CD4-positive, alpha-beta T cell treated with Interleukin-17A for 4 hours (primary cell): ENCODE data around the gene CYP2A7.
"Not testable (repeated sequence)": the region's sequence is repeated elsewhere in the genome, so short reads cannot be mapped to it uniquely, and the experiment has no call there.

Experiments
- DNase-seq: peaks from one replicate; pipeline ENCODE4 v3.0.0-alpha.2; 2020; ENCODE audit warnings: mixed read lengths

Gene CYP2A7

GRCh38 chr19:40882062-40882461, at the start of gene CYP2A7:
Gene CYP2A7, minus strand, starts transcription at chr19:40882231. Its CDS starts 21 bp downstream, at chr19:40882210.
- not testable (repeated sequence) for DNase-seq

- DNase-seq: not testable (repeated sequence)
Observed at GRCh38 chr19:40930799-40931198, 48.8 kb upstream of the CYP2A7 start.

- not testable (repeated sequence) for DNase-seq
Observed at GRCh38 chr19:40929942-40930341, 47.9 kb upstream of the CYP2A7 start.

- no peak for DNase-seq
Observed at GRCh38 chr19:40928850-40929249, 46.8 kb upstream of the CYP2A7 start.

- no peak for DNase-seq
Observed at GRCh38 chr19:40927567-40927966, 45.5 kb upstream of the CYP2A7 start.

GRCh38 chr19:40926276-40926675, 44.2 kb upstream of the CYP2A7 start:
- not testable (repeated sequence) for DNase-seq

GRCh38 chr19:40923934-40924391, 41.9 kb upstream of the CYP2A7 start:
- DNase-seq: no peak

GRCh38 chr19:40922237-40923160, 40.5 kb upstream of the CYP2A7 start:
- not testable (repeated sequence) for DNase-seq

GRCh38 chr19:40921005-40921897, 39.2 kb upstream of the CYP2A7 start:
- DNase-seq: no peak

GRCh38 chr19:40920300-40921004, 38.4 kb upstream of the CYP2A7 start:
- no peak for DNase-seq

- not testable (repeated sequence) for DNase-seq
Observed at GRCh38 chr19:40919530-40920299, 37.7 kb upstream of the CYP2A7 start.

- DNase-seq: not testable (repeated sequence)
Observed at GRCh38 chr19:40918303-40918702, 36.3 kb upstream of the CYP2A7 start.

- DNase-seq: peak; percentile 68
Observed at GRCh38 chr19:40908976-40909375, 26.9 kb upstream of the CYP2A7 start.

- peak; percentile 84 for DNase-seq
Observed at GRCh38 chr19:40907968-40908735, 26.1 kb upstream of the CYP2A7 start.

GRCh38 chr19:40906512-40906911, 24.5 kb upstream of the CYP2A7 start:
- no peak for DNase-seq

GRCh38 chr19:40904673-40905156, 22.7 kb upstream of the CYP2A7 start:
- DNase-seq: not testable (repeated sequence)

- not testable (repeated sequence) for DNase-seq
Observed at GRCh38 chr19:40901975-40902750, 20.1 kb upstream of the CYP2A7 start.

GRCh38 chr19:40900521-40900920, 18.5 kb upstream of the CYP2A7 start:
- not testable (repeated sequence) for DNase-seq

- peak; percentile 31 for DNase-seq
Observed at GRCh38 chr19:40899964-40900363, 17.9 kb upstream of the CYP2A7 start.
